Measurements from ENCODE around the gene TUBA3E. TPM values are rescaled to one million over a fixed set of nuclear protein-coding genes. Genes with fewer than 3 reads are reported as not detected.

TUBA3E gene
- total and polyA plus RNA-seq, 2 of the 13 experiments (the other 11 are each of a cell fraction or from before 2014, with no cell fraction given): not detected

- TF ChIP-seq NRL (CRISPR knock-in tag; IDR thresholded peaks at IDR 0.05; ENCODE audit: borderline replicate concordance): no peak; the same call in 1 of the 2 replicates
- TF ChIP-seq RFX1 (IDR thresholded peaks at IDR 0.05): peak; percentile 12; the same call in 1 of the 2 replicates
- no peak for TF ChIP-seq THAP9 (CRISPR knock-in tag; IDR thresholded peaks at IDR 0.05; ENCODE audit: borderline replicate concordance)
- TF ChIP-seq, protein P1, sequence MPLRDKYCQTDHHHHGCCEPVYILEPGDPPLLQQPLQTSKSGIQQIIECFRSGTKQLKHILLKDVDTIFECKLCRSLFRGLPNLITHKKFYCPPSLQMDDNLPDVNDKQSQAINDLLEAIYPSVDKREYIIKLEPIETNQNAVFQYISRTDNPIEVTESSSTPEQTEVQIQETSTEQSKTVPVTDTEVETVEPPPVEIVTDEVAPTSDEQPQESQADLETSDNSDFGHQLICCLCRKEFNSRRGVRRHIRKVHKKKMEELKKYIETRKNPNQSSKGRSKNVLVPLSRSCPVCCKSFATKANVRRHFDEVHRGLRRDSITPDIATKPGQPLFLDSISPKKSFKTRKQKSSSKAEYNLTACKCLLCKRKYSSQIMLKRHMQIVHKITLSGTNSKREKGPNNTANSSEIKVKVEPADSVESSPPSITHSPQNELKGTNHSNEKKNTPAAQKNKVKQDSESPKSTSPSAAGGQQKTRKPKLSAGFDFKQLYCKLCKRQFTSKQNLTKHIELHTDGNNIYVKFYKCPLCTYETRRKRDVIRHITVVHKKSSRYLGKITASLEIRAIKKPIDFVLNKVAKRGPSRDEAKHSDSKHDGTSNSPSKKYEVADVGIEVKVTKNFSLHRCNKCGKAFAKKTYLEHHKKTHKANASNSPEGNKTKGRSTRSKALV (CRISPR knock-in tag; IDR thresholded peaks at IDR 0.05): no peak
- no peak for TF ChIP-seq NKX3-1 (CRISPR knock-in tag; IDR thresholded peaks at IDR 0.05)
- TF ChIP-seq, protein P2, sequence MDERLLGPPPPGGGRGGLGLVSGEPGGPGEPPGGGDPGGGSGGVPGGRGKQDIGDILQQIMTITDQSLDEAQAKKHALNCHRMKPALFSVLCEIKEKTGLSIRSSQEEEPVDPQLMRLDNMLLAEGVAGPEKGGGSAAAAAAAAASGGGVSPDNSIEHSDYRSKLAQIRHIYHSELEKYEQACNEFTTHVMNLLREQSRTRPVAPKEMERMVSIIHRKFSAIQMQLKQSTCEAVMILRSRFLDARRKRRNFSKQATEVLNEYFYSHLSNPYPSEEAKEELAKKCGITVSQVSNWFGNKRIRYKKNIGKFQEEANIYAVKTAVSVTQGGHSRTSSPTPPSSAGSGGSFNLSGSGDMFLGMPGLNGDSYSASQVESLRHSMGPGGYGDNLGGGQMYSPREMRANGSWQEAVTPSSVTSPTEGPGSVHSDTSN (CRISPR knock-in tag; IDR thresholded peaks at IDR 0.05): no peak
- TF ChIP-seq ZNF256 (CRISPR knock-in tag; conservative IDR thresholded peaks at IDR 0.05): no peak
- TF ChIP-seq, protein P3, sequence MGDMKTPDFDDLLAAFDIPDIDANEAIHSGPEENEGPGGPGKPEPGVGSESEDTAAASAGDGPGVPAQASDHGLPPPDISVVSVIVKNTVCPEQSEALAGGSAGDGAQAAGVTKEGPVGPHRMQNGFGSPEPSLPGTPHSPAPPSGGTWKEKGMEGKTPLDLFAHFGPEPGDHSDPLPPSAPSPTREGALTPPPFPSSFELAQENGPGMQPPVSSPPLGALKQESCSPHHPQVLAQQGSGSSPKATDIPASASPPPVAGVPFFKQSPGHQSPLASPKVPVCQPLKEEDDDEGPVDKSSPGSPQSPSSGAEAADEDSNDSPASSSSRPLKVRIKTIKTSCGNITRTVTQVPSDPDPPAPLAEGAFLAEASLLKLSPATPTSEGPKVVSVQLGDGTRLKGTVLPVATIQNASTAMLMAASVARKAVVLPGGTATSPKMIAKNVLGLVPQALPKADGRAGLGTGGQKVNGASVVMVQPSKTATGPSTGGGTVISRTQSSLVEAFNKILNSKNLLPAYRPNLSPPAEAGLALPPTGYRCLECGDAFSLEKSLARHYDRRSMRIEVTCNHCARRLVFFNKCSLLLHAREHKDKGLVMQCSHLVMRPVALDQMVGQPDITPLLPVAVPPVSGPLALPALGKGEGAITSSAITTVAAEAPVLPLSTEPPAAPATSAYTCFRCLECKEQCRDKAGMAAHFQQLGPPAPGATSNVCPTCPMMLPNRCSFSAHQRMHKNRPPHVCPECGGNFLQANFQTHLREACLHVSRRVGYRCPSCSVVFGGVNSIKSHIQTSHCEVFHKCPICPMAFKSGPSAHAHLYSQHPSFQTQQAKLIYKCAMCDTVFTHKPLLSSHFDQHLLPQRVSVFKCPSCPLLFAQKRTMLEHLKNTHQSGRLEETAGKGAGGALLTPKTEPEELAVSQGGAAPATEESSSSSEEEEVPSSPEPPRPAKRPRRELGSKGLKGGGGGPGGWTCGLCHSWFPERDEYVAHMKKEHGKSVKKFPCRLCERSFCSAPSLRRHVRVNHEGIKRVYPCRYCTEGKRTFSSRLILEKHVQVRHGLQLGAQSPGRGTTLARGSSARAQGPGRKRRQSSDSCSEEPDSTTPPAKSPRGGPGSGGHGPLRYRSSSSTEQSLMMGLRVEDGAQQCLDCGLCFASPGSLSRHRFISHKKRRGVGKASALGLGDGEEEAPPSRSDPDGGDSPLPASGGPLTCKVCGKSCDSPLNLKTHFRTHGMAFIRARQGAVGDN (CRISPR knock-in tag; IDR thresholded peaks at IDR 0.05): peak; percentile 70
- TF ChIP-seq, protein P4, sequence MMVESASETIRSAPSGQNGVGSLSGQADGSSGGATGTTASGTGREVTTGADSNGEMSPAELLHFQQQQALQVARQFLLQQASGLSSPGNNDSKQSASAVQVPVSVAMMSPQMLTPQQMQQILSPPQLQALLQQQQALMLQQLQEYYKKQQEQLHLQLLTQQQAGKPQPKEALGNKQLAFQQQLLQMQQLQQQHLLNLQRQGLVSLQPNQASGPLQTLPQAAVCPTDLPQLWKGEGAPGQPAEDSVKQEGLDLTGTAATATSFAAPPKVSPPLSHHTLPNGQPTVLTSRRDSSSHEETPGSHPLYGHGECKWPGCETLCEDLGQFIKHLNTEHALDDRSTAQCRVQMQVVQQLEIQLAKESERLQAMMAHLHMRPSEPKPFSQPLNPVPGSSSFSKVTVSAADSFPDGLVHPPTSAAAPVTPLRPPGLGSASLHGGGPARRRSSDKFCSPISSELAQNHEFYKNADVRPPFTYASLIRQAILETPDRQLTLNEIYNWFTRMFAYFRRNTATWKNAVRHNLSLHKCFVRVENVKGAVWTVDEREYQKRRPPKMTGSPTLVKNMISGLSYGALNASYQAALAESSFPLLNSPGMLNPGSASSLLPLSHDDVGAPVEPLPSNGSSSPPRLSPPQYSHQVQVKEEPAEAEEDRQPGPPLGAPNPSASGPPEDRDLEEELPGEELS (CRISPR knock-in tag; IDR thresholded peaks at IDR 0.05): no peak
- 0 out of 2 replicates have a peak, but pooled peaks have one; percentile 24 for TF ChIP-seq ZNF709 (CRISPR knock-in tag; IDR thresholded peaks at IDR 0.05)
- no peak for TF ChIP-seq CREM (IDR thresholded peaks at IDR 0.05)
- no peak for TF ChIP-seq CREM (CRISPR knock-in tag; IDR thresholded peaks at IDR 0.05)
- peak; percentile 27 for TF ChIP-seq AGO1 (IDR thresholded peaks at IDR 0.05; ENCODE audit: low read depth, low read length, poor library complexity, severe bottlenecking)
Measured at GRCh38 chr2:130183512-130184373, 14.5 kb downstream of the TUBA3E start (continued).

All from HepG2 (cell line).